Neural cell (in vitro differentiated cells): ENCODE measurements around the gene KRT86.

Experiments
- CTCF ChIP-seq: fragments of 450-650 bp; IDR thresholded peaks from 2 replicates; pipeline ENCODE4 v1.5.1; 2014; ENCODE audit warnings: antibody characterized with exemption, mild to moderate bottlenecking, moderate library complexity; ENCODE audit not compliant: poor library complexity, severe bottlenecking
- EP300 ChIP-seq: fragments of 450-650 bp; conservative IDR thresholded peaks from 2 replicates; pipeline ENCODE4 v1.6.1; 2014; ENCODE audit warnings: antibody characterized with exemption, mild to moderate bottlenecking, moderate library complexity; ENCODE audit not compliant: poor library complexity, severe bottlenecking
- EZH2 ChIP-seq: fragments of 200-600, 300-800 bp; shearing (Covaris generic), sonication (generic); IDR thresholded peaks from 2 replicates; pipeline ENCODE4 v1.6.1; 2014; ENCODE audit warnings: antibody characterized with exemption, low read length, borderline replicate concordance, mild to moderate bottlenecking; ENCODE audit not compliant: insufficient read depth, poor library complexity, severe bottlenecking
- MXI1 ChIP-seq: fragments of 450-650 bp; conservative IDR thresholded peaks from 2 replicates; pipeline ENCODE4 v1.6.1; 2014; ENCODE audit warnings: antibody characterized with exemption, mild to moderate bottlenecking; ENCODE audit not compliant: poor library complexity, severe bottlenecking
- POLR2AphosphoS5 ChIP-seq: IDR thresholded peaks from 2 replicates; pipeline ENCODE4 v1.6.1; 2012
- TF ChIP-seq, protein P1 (sequence below): IDR thresholded peaks from 2 replicates; pipeline ENCODE4 v1.6.1; 2012; ENCODE audit warnings: borderline replicate concordance

DNA sequence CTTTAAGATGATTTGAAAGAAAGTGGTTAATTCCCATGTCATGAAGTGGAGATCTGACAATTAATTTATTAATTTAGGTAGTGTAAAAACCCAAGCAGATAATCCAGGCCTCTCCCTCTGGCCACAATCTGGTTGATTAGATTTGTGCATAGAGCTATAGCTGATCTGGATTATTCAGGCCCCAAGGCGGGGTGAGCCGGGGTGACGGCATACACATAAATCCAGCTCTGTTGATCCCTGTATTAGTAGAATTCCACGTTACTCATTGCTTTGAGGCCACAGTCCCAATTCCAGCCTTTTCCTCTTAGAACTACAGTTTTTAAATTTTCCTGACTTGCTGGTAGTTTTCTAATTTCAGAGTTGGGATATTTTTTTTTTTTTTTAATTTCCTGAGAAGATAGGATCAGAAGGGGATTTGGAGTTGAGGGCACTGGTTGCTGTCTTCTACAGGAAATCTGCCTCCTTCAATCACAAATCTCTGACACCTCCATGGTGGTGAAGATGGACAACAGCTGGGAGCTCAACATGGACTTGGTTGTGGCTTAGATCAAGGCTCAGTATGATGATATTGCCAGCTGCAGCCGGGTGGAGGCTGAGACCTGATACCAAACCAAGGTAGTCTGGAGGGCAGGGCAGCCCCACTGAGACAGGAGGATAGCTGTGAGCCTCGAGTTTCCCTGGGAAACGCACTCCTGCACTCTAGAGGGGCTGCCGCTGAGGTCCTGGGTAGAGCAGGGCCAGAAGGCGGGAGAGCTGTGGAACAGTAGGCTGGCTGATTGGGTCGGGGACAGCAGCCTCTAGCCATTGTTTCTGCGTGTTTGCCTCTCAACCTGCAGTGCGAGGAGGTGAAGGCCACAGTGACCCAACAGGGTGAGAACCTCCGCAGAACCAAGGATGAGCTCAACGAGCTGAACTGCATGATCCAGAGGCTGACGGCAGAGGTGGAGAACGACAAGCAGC is 73.4 kb downstream of the KRT86 start:
- TF ChIP-seq, protein P1, sequence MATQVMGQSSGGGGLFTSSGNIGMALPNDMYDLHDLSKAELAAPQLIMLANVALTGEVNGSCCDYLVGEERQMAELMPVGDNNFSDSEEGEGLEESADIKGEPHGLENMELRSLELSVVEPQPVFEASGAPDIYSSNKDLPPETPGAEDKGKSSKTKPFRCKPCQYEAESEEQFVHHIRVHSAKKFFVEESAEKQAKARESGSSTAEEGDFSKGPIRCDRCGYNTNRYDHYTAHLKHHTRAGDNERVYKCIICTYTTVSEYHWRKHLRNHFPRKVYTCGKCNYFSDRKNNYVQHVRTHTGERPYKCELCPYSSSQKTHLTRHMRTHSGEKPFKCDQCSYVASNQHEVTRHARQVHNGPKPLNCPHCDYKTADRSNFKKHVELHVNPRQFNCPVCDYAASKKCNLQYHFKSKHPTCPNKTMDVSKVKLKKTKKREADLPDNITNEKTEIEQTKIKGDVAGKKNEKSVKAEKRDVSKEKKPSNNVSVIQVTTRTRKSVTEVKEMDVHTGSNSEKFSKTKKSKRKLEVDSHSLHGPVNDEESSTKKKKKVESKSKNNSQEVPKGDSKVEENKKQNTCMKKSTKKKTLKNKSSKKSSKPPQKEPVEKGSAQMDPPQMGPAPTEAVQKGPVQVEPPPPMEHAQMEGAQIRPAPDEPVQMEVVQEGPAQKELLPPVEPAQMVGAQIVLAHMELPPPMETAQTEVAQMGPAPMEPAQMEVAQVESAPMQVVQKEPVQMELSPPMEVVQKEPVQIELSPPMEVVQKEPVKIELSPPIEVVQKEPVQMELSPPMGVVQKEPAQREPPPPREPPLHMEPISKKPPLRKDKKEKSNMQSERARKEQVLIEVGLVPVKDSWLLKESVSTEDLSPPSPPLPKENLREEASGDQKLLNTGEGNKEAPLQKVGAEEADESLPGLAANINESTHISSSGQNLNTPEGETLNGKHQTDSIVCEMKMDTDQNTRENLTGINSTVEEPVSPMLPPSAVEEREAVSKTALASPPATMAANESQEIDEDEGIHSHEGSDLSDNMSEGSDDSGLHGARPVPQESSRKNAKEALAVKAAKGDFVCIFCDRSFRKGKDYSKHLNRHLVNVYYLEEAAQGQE, result no peak
- TF ChIP-seq CTCF (no peak), EZH2 (no peak), POLR2AphosphoS5 (no peak), MXI1 (no peak), EP300 (no peak)
